SU-DHL-6 (cell line): ENCODE results near the gene AKAP8L.

Experiments used
- CTCF ChIP-seq: fragments of 200-600 bp; sonication (generic); IDR thresholded peaks from one replicate; pipeline ENCODE4 v1.5.1; 2017; ENCODE audit warnings: antibody characterized with exemption, mild to moderate bottlenecking, low read length, moderate library complexity; ENCODE audit not compliant: insufficient read depth, poor library complexity, severe bottlenecking
- EZH2phosphoT487 ChIP-seq: fragments of 200-600 bp; sonication (generic), shearing (Covaris generic); conservative IDR thresholded peaks from 2 replicates; pipeline ENCODE4 v1.6.1; 2018; ENCODE audit warnings: mild to moderate bottlenecking, antibody characterized with exemption, low read length, moderate library complexity, mixed read lengths

GRCh38 chr19:15340086-15340485 is 78.7 kb downstream of the AKAP8L start:
- TF ChIP-seq CTCF (no peak), EZH2phosphoT487 (no peak)
